OCI-LY7 (cell line): Measurements from ENCODE around the gene NARS2. TPM values are rescaled to one million over a fixed set of nuclear protein-coding genes. Genes with fewer than 3 reads are reported as not detected.

Experiments
- BruUV-seq: library from RNA; stranded (reverse); fragments of 400-500 nt; replicated peaks from 2 replicates; lab custom pipeline; 2021; lab: Mats Ljungman, UMichigan
- CTCF ChIA-PET: fragments of 300-600 bp; sonication (Branson Sonifier 250); formaldehyde crosslinking; loops from one replicate; lab custom pipeline; 2022; ENCODE audit warnings: antibody characterized with exemption; ENCODE audit not compliant: unreplicated experiment; lab: Charles Lee
- POLR2A ChIA-PET: fragments of 300-600 bp; sonication (Branson Sonifier 250); formaldehyde crosslinking; loops from one replicate; lab custom pipeline; 2022; ENCODE audit warnings: antibody characterized with exemption; lab: Charles Lee
- DNase-seq: peaks from one replicate; pipeline ENCODE4 v3.0.0-alpha.2; 2015; ENCODE audit warnings: low spot score
- H2AFZ ChIP-seq: fragments of 200-600 bp; sonication (generic), shearing (Covaris generic); 2 replicates; pipeline ENCODE4 v1.6.1; 2014; ENCODE audit warnings: mild to moderate bottlenecking, antibody characterized with exemption, low read length, moderate library complexity
- H3K27ac ChIP-seq: fragments of 200-600 bp; sonication (generic); 2 replicates; pipeline ENCODE4 v1.5.1; 2014; ENCODE audit warnings: mixed run types, low read depth, mild to moderate bottlenecking, moderate library complexity, low read length, inconsistent platforms; ENCODE audit not compliant: poor library complexity, severe bottlenecking
- H3K36me3 ChIP-seq: fragments of 200-600 bp; sonication (generic); 2 replicates; pipeline ENCODE4 v1.6.1; 2014; ENCODE audit warnings: mild to moderate bottlenecking, antibody characterized with exemption, low read length, moderate library complexity, mixed read lengths; ENCODE audit not compliant: insufficient read depth
- H3K4me1 ChIP-seq: fragments of 200-600 bp; sonication (generic); 2 replicates; pipeline ENCODE4 v1.5.1; 2014; ENCODE audit warnings: mild to moderate bottlenecking, low read length; ENCODE audit not compliant: insufficient read depth, poor library complexity, severe bottlenecking
- H3K4me2 ChIP-seq: fragments of 200-600 bp; sonication (generic); 2 replicates; pipeline ENCODE4 v1.6.1; 2014; ENCODE audit warnings: mild to moderate bottlenecking, low read length
- H3K4me3 ChIP-seq: fragments of 200-600 bp; sonication (generic); 2 replicates; pipeline ENCODE4 v1.5.1; 2014; ENCODE audit warnings: mild to moderate bottlenecking, low read depth, low read length; ENCODE audit not compliant: poor library complexity, severe bottlenecking
- H3K79me2 ChIP-seq: fragments of 200-600 bp; sonication (generic); 2 replicates; pipeline ENCODE4 v1.6.1; 2016; ENCODE audit warnings: low read depth, mild to moderate bottlenecking, low read length, moderate library complexity, mixed read lengths; ENCODE audit not compliant: insufficient read depth
- H3K9me2 ChIP-seq: fragments of 200-600 bp; sonication (generic); 2 replicates; pipeline ENCODE4 v1.6.1; 2016; ENCODE audit warnings: mild to moderate bottlenecking, low read length, mixed read lengths; ENCODE audit not compliant: insufficient read depth
- H3K9me3 ChIP-seq: fragments of 200-600 bp; sonication (generic); 2 replicates; pipeline ENCODE4 v1.6.1; 2014; ENCODE audit warnings: mild to moderate bottlenecking, mixed run types, low read length, mixed read lengths
- H4K20me1 ChIP-seq: fragments of 200-600 bp; sonication (generic); 2 replicates; pipeline ENCODE4 v1.6.1; 2014; ENCODE audit warnings: mild to moderate bottlenecking, antibody characterized with exemption, low read length, moderate library complexity, mixed read lengths; ENCODE audit not compliant: insufficient read depth
- EZH2phosphoT487 ChIP-seq: fragments of 200-600 bp; sonication (generic); IDR thresholded peaks from 2 replicates; pipeline ENCODE4 v1.6.1; 2018; ENCODE audit warnings: low read depth, borderline replicate concordance, mild to moderate bottlenecking, mixed run types, antibody characterized with exemption, low read length, moderate library complexity, mixed read lengths
- intact Hi-C: fragments of 100-400 bp; cut with micrococcal nuclease; formaldehyde crosslinking; loops from one replicate; pipeline ENCODE4 v1.10.0; 2022; ENCODE audit not compliant: unreplicated experiment
- total RNA-seq, 2 experiments: library from RNA; depleted of rRNA in 1 of 2; stranded (reverse); fragments of >200 nt in 1 of 2; shearing (Covaris generic) in 1 of 2; gene quantifications; 2 replicates each; pipeline ENCODE4 v1.2.3, GENCODE V29; 2014 to 2022
- TF ChIP-seq, protein P1 (sequence below): fragments of 200-600 bp; sonication (generic); conservative IDR thresholded peaks from 2 replicates; pipeline ENCODE4 v1.5.1; 2014; ENCODE audit warnings: mild to moderate bottlenecking, antibody characterized with exemption, low read length, moderate library complexity, mixed read lengths

Gene NARS2
- total RNA-seq, 2 experiments from 2014 or later: 28.1 to 29.2 TPM

DNA sequence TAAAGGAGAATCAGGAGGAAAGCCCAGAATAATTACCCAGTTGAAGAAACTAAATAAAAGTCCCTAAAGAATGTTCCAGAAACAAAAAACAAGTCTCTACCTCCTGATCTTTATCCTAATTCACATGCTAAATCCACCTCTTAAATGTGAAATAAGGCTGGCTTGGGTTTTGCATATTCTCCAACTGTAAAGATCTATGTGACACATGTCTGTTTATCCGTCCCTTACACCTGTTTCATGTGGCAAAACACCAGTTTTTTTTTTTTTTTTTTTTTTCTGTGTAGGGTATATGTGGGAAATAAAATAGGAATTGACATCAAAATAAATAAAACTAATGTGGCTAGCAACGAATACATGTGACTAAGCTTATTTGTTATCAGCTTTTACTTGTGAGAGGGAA lies 70.5 kb downstream of the NARS2 start:
- BruUV-seq: no TSS peak
- H3K4me1 ChIP-seq: no peaks in the 10 kb centered on the region

DNA sequence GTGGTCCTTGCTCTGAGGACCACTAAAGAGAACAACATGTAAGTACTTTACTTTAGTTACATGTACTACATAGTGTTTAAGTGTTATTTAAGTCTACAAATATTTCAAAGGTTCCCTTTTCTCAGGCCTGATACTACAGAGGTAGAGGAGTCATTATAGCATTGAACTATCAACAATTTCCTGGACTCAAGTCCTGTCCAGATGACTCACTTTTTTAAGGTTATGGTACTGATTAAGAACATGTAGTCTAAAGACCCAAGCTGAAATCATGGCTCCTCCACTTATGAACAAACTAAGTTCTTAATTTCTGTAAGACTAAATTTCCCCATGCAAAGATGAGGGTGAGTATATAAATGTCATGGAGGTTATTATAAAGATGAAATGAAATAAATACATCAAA lies 74.7 kb downstream of the NARS2 start:
- intact Hi-C loops: no loop called here
- ChIA-PET CTCF (no interaction called here), POLR2A (no interaction called here)
- Histone ChIP-seq H4K20me1 (no peaks in the 10 kb centered on the region), H3K9me2 (no peaks in the 10 kb centered on the region), H3K36me3 (peaks cover 12% of the 10 kb centered on the region), H3K27ac (no peak overlapping the region), H3K79me2 (no peaks in the 10 kb centered on the region), H2AFZ (no peak overlapping the region), H3K4me3 (no peak overlapping the region), H3K9me3 (no peaks in the 10 kb centered on the region), H3K4me1 (no peaks in the 10 kb centered on the region), H3K4me2 (no peak overlapping the region)
- no peak for TF ChIP-seq EZH2phosphoT487
- TF ChIP-seq, protein P1, sequence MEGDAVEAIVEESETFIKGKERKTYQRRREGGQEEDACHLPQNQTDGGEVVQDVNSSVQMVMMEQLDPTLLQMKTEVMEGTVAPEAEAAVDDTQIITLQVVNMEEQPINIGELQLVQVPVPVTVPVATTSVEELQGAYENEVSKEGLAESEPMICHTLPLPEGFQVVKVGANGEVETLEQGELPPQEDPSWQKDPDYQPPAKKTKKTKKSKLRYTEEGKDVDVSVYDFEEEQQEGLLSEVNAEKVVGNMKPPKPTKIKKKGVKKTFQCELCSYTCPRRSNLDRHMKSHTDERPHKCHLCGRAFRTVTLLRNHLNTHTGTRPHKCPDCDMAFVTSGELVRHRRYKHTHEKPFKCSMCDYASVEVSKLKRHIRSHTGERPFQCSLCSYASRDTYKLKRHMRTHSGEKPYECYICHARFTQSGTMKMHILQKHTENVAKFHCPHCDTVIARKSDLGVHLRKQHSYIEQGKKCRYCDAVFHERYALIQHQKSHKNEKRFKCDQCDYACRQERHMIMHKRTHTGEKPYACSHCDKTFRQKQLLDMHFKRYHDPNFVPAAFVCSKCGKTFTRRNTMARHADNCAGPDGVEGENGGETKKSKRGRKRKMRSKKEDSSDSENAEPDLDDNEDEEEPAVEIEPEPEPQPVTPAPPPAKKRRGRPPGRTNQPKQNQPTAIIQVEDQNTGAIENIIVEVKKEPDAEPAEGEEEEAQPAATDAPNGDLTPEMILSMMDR: no peak
- BruUV-seq: no TSS peak
- DNase-seq: no peak

More for the DNA sequence above, 70.5 kb downstream of the NARS2 start:
- intact Hi-C loops: no loop called here
- Histone ChIP-seq H3K27ac (no peak overlapping the region), H3K4me3 (no peak overlapping the region), H3K4me2 (no peak overlapping the region), H4K20me1 (no peaks in the 10 kb centered on the region), H2AFZ (no peak overlapping the region), H3K9me3 (no peaks in the 10 kb centered on the region), H3K9me2 (no peaks in the 10 kb centered on the region), H3K79me2 (no peaks in the 10 kb centered on the region), H3K36me3 (peaks cover 19% of the 10 kb centered on the region)
- no peak for DNase-seq
- POLR2A ChIA-PET: interaction anchor here (0.7 to 1.0 kb wide), 3 partner anchors 15 to 194 kb away, joined by 3 to 7 read pairs (median 3); no protein-coding TSS in a partner anchor
- CTCF ChIA-PET: no interaction called here
- TF ChIP-seq, protein P1: no peak
- TF ChIP-seq EZH2phosphoT487: no peak

DNA sequence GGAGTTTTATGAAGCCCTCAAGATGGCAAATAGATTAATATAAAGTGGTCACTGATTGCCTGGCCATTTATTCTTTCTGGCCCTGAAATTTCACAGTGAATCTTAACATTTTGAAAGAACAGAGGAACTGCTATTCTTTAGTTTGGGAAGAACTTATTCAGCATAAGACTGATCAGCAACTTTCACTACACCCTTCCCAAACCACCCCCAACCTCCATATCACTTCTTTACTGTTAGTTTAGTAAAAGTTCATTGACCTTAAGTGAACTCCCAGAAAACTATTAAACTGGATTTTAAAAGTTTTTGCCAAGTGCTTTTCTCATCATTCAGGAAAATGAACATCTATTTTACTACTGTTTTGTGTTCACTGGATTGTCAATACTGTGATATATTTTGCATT lies 77.4 kb downstream of the NARS2 start:
- Histone ChIP-seq H3K9me3 (no peaks in the 10 kb centered on the region), H3K4me2 (no peak overlapping the region), H3K4me1 (no peaks in the 10 kb centered on the region), H2AFZ (no peak overlapping the region), H3K4me3 (no peak overlapping the region), H3K27ac (no peak overlapping the region), H4K20me1 (no peaks in the 10 kb centered on the region), H3K9me2 (no peaks in the 10 kb centered on the region), H3K79me2 (no peaks in the 10 kb centered on the region), H3K36me3 (peaks cover 9% of the 10 kb centered on the region)
- intact Hi-C loops: no loop called here
- ChIA-PET CTCF (no interaction called here), POLR2A (interaction anchor here (0.6 to 1.4 kb wide), 5 partner anchors 8 to 70 kb away, joined by 3 to 5 read pairs (median 4); no protein-coding TSS in a partner anchor)
- BruUV-seq: no TSS peak
- no peak for DNase-seq
- TF ChIP-seq, protein P1: no peak
- no peak for TF ChIP-seq EZH2phosphoT487
